Stimulated activated CD4-positive, alpha-beta T cell treated with anti-CD3 and anti-CD28 coated beads, Interleukin-4, amount 100 ng/mL, for 48 hours (primary cell): ENCODE results near the gene SEC61G.

ENCODE experiments used
- DNase-seq, 2 donors: peaks; one replicate each; pipeline ENCODE4 v3.0.0-alpha.2; 2020; ENCODE audit warnings: low read depth in 2 of 2

SEC61G gene

GRCh38 chr7:54758702-54759592 is at the start of gene SEC61G:
Gene SEC61G (minus strand): TSS chr7:54759211. CDS start chr7:54757588, 1,623 bp downstream.
- DNase-seq = peak; percentile 88 to 93

GRCh38 chr7:54802841-54803240 is 43.8 kb upstream of the SEC61G start:
- peak in 1 of 2 donors; percentile 3 for DNase-seq

DNA sequence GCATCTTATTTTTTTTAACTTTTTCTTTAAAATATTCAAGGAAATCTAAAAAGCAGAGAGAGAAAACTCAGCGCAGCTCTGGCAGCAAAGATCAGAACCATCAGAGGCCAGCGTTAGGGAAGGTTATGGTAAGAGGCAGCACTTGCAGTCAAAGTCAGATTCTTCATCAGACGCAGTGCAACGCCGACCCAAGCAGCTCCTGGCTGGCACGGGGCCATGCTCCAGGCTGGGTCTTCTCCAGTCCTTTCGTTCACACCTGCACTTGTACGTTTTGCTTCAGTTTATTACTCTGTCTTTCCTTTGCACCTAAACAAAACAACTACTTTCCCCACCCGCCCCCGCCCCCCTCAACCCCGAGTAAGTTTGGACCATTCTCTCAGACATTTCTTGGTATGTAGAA is 43.1 kb upstream of the SEC61G start:
- DNase-seq = no peak

GRCh38 chr7:54799792-54800191 is 40.8 kb upstream of the SEC61G start:
- DNase-seq = no peak

DNA sequence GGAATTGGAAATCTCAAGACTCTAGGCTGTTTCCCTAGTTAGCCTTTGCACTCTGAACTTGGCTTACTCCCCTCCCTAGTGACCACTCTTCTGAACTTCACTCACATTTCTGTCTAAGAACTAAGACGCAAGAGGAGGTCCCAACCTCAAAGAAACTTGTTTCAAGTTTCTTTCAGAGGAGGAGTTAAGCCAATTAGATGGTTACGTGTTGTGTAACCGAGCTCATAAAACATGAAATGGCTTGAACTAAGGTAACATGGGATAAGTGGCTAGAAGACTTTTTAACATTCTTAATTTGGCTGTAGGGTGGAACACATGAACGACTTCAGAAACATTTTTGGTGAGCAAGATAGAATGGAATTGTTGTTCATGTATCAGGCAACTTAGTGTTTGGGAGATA is 39.5 kb upstream of the SEC61G start:
- DNase-seq = no peak

DNA sequence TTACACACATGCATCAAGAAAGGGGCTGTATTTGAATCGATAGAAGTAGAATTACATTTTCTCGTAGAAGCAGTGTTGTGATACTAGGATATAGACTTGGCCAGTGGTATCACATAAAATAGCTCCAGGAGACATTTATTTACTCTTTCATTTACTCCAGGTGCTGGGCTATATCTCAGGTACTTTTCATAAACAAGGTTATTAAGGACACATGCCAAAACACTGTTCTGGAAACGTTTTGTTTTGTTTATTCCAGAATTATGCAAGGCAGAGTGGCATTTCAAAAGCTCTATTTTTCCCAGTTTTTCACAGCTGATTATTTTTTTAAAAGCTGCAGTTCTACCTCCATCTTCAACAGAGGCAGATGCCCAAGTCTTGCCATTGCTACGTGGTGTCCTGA is 37.8 kb upstream of the SEC61G start:
- no peak for DNase-seq

GRCh38 chr7:54796150-54796549 is 37.1 kb upstream of the SEC61G start:
- no peak for DNase-seq

GRCh38 chr7:54792383-54792782 is 33.4 kb upstream of the SEC61G start:
- DNase-seq = no peak

DNA sequence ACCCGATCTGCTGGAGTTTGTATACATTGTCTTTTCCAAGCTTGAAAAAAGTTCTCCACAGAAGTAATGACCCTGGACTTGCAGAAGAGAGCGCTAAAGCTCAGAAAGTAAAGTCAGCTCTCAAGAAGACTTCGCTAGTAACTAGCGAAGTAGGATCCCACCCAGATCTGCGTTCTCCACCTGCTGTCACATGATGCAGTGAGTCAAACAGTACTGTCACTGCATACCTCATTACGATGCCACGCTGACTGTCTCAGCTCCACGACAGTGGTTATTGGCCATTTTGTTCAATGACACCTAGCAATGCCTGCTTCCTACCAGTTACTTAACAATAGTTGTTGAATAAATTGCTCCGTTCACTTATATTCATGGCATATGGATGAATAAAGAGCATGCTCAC is 29.7 kb upstream of the SEC61G start:
- DNase-seq = peak in 1 of 2 donors; percentile 2

DNA sequence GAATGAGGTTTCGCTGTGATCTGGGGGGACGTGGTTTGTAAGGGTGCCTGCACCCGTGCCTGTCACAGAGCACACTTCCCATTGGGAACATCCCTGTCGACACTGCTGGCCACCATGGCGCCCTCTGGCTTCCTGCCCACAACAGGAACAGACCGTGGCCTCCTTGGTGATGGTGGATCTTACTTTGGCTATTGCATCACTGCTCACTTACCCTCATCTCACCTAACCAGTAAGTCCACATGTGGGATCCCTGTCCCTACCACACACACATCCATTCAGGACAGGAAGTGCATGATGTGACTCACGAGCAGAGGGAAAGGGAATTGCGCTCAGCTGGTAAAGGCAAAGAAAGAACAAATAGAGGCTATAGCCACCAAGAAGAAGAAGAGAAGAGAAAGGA is 26.2 kb upstream of the SEC61G start:
- DNase-seq = no peak

GRCh38 chr7:54783952-54784351 is 24.9 kb upstream of the SEC61G start:
- DNase-seq = no peak

GRCh38 chr7:54782829-54783228 is 23.8 kb upstream of the SEC61G start:
- DNase-seq = no peak

DNA sequence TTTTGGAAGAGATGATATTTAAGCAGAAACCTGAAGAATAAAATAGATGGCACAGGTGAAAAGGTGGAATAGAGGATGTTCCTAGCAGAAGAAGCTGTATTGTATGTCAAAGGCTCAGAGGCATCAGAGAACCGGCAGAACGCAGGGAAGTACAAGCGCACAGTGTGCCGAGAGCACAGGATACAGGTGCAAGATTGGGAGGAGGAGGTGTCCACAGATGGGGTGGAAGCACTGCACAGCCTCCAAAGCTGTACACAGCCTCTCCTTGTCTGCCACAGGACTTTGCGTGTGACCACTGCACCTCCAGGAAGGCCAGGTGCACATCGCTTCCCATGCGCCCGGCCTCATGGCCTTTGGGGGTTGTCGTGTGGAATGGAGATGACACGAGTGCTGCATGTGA is 23.3 kb upstream of the SEC61G start:
- no peak for DNase-seq

GRCh38 chr7:54781134-54781920 is 22.3 kb upstream of the SEC61G start:
- no peak for DNase-seq

GRCh38 chr7:54780490-54780889 is 21.5 kb upstream of the SEC61G start:
- DNase-seq = no peak

GRCh38 chr7:54778696-54779540 is 19.9 kb upstream of the SEC61G start:
- DNase-seq = no peak

- DNase-seq = no peak
These were observed 19.2 kb upstream of the SEC61G start for GRCh38 chr7:54778166-54778565.

GRCh38 chr7:54774785-54775740 is 16.1 kb upstream of the SEC61G start:
- no peak for DNase-seq

DNA sequence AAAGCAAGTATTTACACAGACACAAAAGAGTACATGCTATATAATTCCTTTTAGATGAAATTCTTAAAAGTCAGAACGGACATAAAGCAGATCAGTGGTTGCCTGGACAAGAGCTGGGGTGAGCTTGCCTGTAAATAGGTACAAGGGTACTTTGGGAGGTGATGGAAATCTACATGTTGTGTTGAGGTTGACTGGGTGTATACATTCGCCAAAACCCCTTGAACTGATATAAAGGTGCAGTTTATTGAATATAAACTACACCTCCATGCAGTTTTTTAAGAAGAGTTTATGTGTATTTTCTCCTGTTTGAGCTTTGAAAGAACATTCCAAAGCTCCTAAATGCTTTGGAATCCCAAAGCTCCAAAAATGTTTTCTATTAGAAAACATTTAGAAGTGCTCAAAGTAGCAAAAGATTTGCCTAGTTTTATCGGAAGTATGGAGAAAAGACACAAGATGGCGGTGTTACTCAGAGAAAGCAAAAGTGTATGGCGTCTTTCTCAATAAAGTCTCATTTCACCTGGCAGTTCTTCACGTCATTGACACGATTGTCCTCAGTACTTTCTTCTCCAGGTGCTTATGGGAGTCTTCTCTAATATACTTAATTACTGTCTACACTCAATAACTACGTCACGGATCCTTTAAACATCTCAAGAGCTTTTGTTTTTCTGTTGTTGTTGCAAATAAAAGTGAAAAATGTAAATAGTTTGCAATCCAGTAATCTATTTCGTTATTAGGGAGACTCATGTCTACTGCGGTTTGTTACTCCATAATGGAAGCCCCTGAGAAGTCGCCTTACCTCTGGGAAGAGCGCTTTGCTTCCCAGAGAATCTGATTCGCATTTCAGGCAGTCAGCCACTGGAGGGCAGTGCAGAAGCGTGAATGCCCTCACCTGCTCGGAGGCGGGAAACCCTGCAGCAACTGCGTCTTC is 14.7 kb upstream of the SEC61G start:
- peak; percentile 58 to 59 for DNase-seq

DNA sequence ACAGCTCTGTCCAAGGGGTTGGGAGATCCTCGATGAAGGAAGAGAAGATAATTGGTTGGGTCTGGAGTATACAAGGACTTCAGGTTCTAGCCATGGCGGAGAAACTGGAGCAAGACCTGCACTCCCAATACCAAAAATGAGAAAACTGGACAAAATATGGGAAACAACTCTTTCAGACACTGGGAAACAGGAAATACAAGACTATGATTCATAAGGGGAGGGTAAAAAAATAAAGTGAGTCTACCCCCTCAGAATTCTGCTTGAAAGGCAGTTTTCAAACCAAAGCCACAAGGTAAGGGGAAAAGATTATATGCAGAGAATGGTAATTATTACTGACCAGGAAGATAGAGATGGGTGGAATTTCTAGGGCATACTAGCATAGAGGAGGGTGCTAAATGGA is 10.2 kb upstream of the SEC61G start:
- no peak for DNase-seq
